A549 (cell line): ENCODE data around the gene ZPLD1. TPM values are rescaled to one million over a fixed set of nuclear protein-coding genes. Genes with fewer than 3 reads are reported as not detected.

ENCODE experiments used
- ATAC-seq, 2 experiments: fragments of 200-7000 bp in 1 of 2; fragments of >200 bp in 1 of 2; cut with Nextera tagmentation in 1 of 2; cut with Tn5 transposase in 1 of 2; 3 replicates each; pipeline versions ENCODE4 v1.8.0 to v1.9.1; 2018 to 2020; ENCODE audit warnings: mild to moderate bottlenecking in 1 of 2, moderate library complexity in 1 of 2
- CTCF ChIA-PET: fragments of 300-600 bp; sonication (Branson Sonifier 250); formaldehyde crosslinking; extraction: SDS; loops from one replicate; lab custom pipeline; 2021; ENCODE audit warnings: antibody characterized with exemption, inconsistent platforms; lab: Yijun Ruan, JAX
- POLR2A ChIA-PET: fragments of 350-600 bp; formaldehyde crosslinking; extraction: SDS; loops from one replicate; lab custom pipeline; 2021; ENCODE audit warnings: antibody characterized with exemption, inconsistent platforms; lab: Yijun Ruan, JAX
- DNase-seq, 2 experiments: peaks; one replicate each; pipeline versions ENCODE4 v3.0.0 to v3.0.0-alpha.2; 2011 to 2016; ENCODE audit warnings: low read depth in 1 of 2, low spot score in 1 of 2
- FAIRE-seq: peaks from 2 replicates; lab custom pipeline; 2011; peaks lifted over from hg19 to GRCh38; lab: Jason Lieb, UNC
- H3K27ac ChIP-seq, 2 experiments: fragments of >200 bp; sonication (Bioruptor Twin); formaldehyde crosslinking; 3 replicates each; pipeline ENCODE4 v1.5.1; 2016 to 2017
- H3K4me1 ChIP-seq: fragments of >200 bp; sonication (Bioruptor Twin); formaldehyde crosslinking; 3 replicates; pipeline ENCODE4 v1.6.1; 2016
- H3K4me2 ChIP-seq: fragments of >200 bp; sonication (Bioruptor Twin); formaldehyde crosslinking; 3 replicates; pipeline ENCODE4 v1.6.1; 2016
- H3K4me3 ChIP-seq: fragments of >200 bp; sonication (Bioruptor Twin); formaldehyde crosslinking; 3 replicates; pipeline ENCODE4 v1.5.1; 2016
- H3K9me3 ChIP-seq: fragments of >200 bp; sonication (Bioruptor Twin); formaldehyde crosslinking; 3 replicates; pipeline ENCODE4 v1.6.1; 2016
- CEBPB ChIP-seq, 2 experiments: fragments of >200 bp in 1 of 2; sonication (Bioruptor Twin) in 1 of 2; formaldehyde crosslinking in 1 of 2; IDR thresholded peaks; 2 replicates each; pipeline ENCODE4 v1.6.1; 2012 to 2016
- E2F6 ChIP-seq: IDR thresholded peaks from 2 replicates; pipeline ENCODE4 v1.6.1; 2012; ENCODE audit warnings: low read depth, borderline replicate concordance
- EHF ChIP-seq: fragments of 250-450 bp; sonication (Bioruptor Pico); IDR thresholded peaks from 2 replicates; pipeline ENCODE4 v1.5.0; 2020; ENCODE audit warnings: mild to moderate bottlenecking
- EHMT2 ChIP-seq: fragments of 200-600 bp; sonication (generic); IDR thresholded peaks from 2 replicates; pipeline ENCODE4 v1.6.1; 2016; ENCODE audit warnings: antibody characterized with exemption, low read depth, mild to moderate bottlenecking, moderate library complexity
- ELK1 ChIP-seq: fragments of 150-350 bp; IDR thresholded peaks from 2 replicates; pipeline ENCODE4 v1.6.1; 2014; ENCODE audit warnings: low read depth, mild to moderate bottlenecking, low read length
- EP300 ChIP-seq, 2 experiments: fragments of >200 bp; sonication (Bioruptor Twin); formaldehyde crosslinking; IDR thresholded peaks; 2 replicates in 1 of 2; 3 replicates in 1 of 2; pipeline ENCODE4 v1.6.1; 2016 to 2017
- FOSB ChIP-seq: fragments of 250-450 bp; sonication (Bioruptor Pico); IDR thresholded peaks from 2 replicates; pipeline ENCODE4 v1.5.0; 2020; ENCODE audit warnings: mild to moderate bottlenecking, moderate library complexity
- FOSL2 ChIP-seq, 2 experiments: fragments of 450-650 bp in 1 of 2; fragments of >200 bp in 1 of 2; sonication (Bioruptor Twin) in 1 of 2; formaldehyde crosslinking; IDR thresholded peaks; 2 replicates each; pipeline versions ENCODE4 v1.5.0 to v1.6.1; 2016 to 2020; ENCODE audit warnings: mild to moderate bottlenecking in 1 of 2, moderate library complexity in 1 of 2
- FOXS1 ChIP-seq: fragments of 250-450 bp; sonication (Bioruptor Pico); IDR thresholded peaks from 2 replicates; pipeline ENCODE4 v1.5.0; 2020; ENCODE audit warnings: mild to moderate bottlenecking, moderate library complexity
- HDAC2 ChIP-seq: fragments of 200-600 bp; sonication (generic); IDR thresholded peaks from 2 replicates; pipeline ENCODE4 v1.6.1; 2016
- HEYL ChIP-seq: fragments of 250-450 bp; sonication (Bioruptor Pico); IDR thresholded peaks from 2 replicates; pipeline ENCODE4 v1.8.0; 2021; ENCODE audit warnings: mild to moderate bottlenecking, moderate library complexity
- KDM5A ChIP-seq: fragments of 200-600 bp; sonication (generic); IDR thresholded peaks from 2 replicates; pipeline ENCODE4 v1.6.1; 2016; ENCODE audit warnings: antibody characterized with exemption, mild to moderate bottlenecking
- MAFK ChIP-seq: fragments of 450-650 bp; IDR thresholded peaks from 2 replicates; pipeline ENCODE4 v1.6.1; 2014; ENCODE audit not compliant: partially characterized antibody
- MYC ChIP-seq: IDR thresholded peaks from 2 replicates; pipeline ENCODE4 v1.6.1; 2012; ENCODE audit warnings: mild to moderate bottlenecking, inconsistent platforms, low read length, improper control_type of control experiment, borderline replicate concordance
- NFE2L2 ChIP-seq: fragments of 150-350 bp; conservative IDR thresholded peaks from 2 replicates; pipeline ENCODE4 v1.6.1; 2014; ENCODE audit warnings: low read length
- NPAS2 ChIP-seq: fragments of 250-450 bp; sonication (Bioruptor Pico); IDR thresholded peaks from 2 replicates; pipeline ENCODE4 v1.8.0; 2022; ENCODE audit warnings: mild to moderate bottlenecking, moderate library complexity, borderline replicate concordance
- PBX3 ChIP-seq: IDR thresholded peaks from 2 replicates; pipeline ENCODE4 v1.6.1; 2012
- PHF8 ChIP-seq: fragments of 200-600 bp; sonication (generic); IDR thresholded peaks from 2 replicates; pipeline ENCODE4 v1.6.1; 2016; ENCODE audit warnings: low read depth, mild to moderate bottlenecking, antibody characterized with exemption, moderate library complexity, borderline replicate concordance
- RARB ChIP-seq: fragments of 250-450 bp; sonication (Bioruptor Pico); IDR thresholded peaks from 2 replicates; pipeline ENCODE4 v1.8.0; 2021; ENCODE audit warnings: mild to moderate bottlenecking, moderate library complexity
- RFX5 ChIP-seq: fragments of 450-650 bp; IDR thresholded peaks from 2 replicates; pipeline ENCODE4 v1.7.1; 2014; ENCODE audit warnings: antibody characterized with exemption, mild to moderate bottlenecking, moderate library complexity
- RNF2 ChIP-seq: fragments of 200-600 bp; sonication (generic); IDR thresholded peaks from 2 replicates; pipeline ENCODE4 v1.6.1; 2016; ENCODE audit warnings: low read depth, mild to moderate bottlenecking, antibody characterized with exemption, moderate library complexity, borderline replicate concordance
- SMC3 ChIP-seq: fragments of >200 bp; sonication (Bioruptor Twin); formaldehyde crosslinking; IDR thresholded peaks from 3 replicates; pipeline ENCODE4 v1.6.1; 2018; ENCODE audit warnings: inconsistent platforms
- TP53 ChIP-seq: fragments of 250-450 bp; sonication (Bioruptor Pico); IDR thresholded peaks from 2 replicates; pipeline ENCODE4 v1.5.0; 2021; ENCODE audit warnings: mild to moderate bottlenecking, moderate library complexity
- USF2 ChIP-seq: fragments of 450-650 bp; IDR thresholded peaks from 2 replicates; pipeline ENCODE4 v1.6.1; 2014; ENCODE audit warnings: antibody characterized with exemption
- ZC3H11A ChIP-seq: fragments of 450-650 bp; IDR thresholded peaks from 2 replicates; pipeline ENCODE4 v1.6.1; 2014; ENCODE audit warnings: antibody characterized with exemption, mild to moderate bottlenecking
- ZNF302 ChIP-seq: fragments of 250-450 bp; sonication (Bioruptor Pico); IDR thresholded peaks from 2 replicates; pipeline ENCODE4 v1.9.0; 2021; ENCODE audit warnings: inconsistent platforms, mild to moderate bottlenecking, moderate library complexity
- ZSCAN20 ChIP-seq: fragments of 250-450 bp; sonication (Bioruptor Pico); IDR thresholded peaks from 2 replicates; pipeline ENCODE4 v1.8.0; 2022; ENCODE audit warnings: mild to moderate bottlenecking, moderate library complexity
- WGBS: methylation state at CpG from one replicate; pipeline ENCODE4 v1.1.6; 2017; ENCODE audit errors: missing lambda C conversion rate; 5-methylcytosine and 5-hydroxymethylcytosine counted together
- polyA minus RNA-seq: library from RNA; depleted of rRNA, polyadenylated mRNA; stranded (reverse); fragments of >200 nt; gene quantifications from 2 replicates; pipeline ENCODE4 v1.2.3, GENCODE V29; 2011; rRNA and poly(A)+ RNA removed
- polyA plus RNA-seq, 4 experiments: library from polyadenylated mRNA; depleted of rRNA in 3 of 4; stranded (reverse); fragments of >200 nt; fragmentation: RNase III in 1 of 4; extraction: RNeasy Plus Mini Kit Qiagen cat#74134 plus additional on column Dnase treatment in 1 of 4; gene quantifications; 2 replicates in 3 of 4; 3 replicates in 1 of 4; pipeline ENCODE4 v1.2.3, GENCODE V29; 2011 to 2017

ZPLD1 gene
- polyA plus RNA-seq (2011; rRNA removed) (0.03 and 0.04 TPM in 2 replicates), polyA plus RNA-seq (2017; fragmentation: RNase III; extraction: RNeasy Plus Mini Kit Qiagen cat#74134 plus additional on column Dnase treatment) (0.05 TPM in 1 of 3 replicates, not detected in the others), polyA minus RNA-seq (not detected in 2 replicates)
- polyA plus RNA-seq (2012; cell fraction: cytosol; rRNA removed): not detected in 2 replicates
- not detected in 2 replicates for polyA plus RNA-seq (2012; cell fraction: nucleus; rRNA removed)

- no peak for TF ChIP-seq PBX3
- no peak for TF ChIP-seq E2F6
- TF ChIP-seq, all 56 proteins: peak for 0
- H3K4me3 ChIP-seq: no peak within 1 kb of the TSS
- ChIA-PET POLR2A (no interaction called here), CTCF (no interaction called here)
- ATAC-seq (no peak), DNase-seq (no peak), FAIRE-seq (no peak)
- no peaks in the 10 kb centered on the region for H3K4me1 ChIP-seq
- no peaks in the 10 kb centered on the region for H3K9me3 ChIP-seq
- no peak within 1 kb of the TSS for H3K4me2 ChIP-seq
- H3K27ac ChIP-seq: no peak within 1 kb of the TSS
Observed at GRCh38 chr3:102434715-102435114, at the start of gene ZPLD1. Gene ZPLD1 (plus strand): TSS chr3:102435015. CDS start chr3:102438488, 3,473 bp downstream.

GRCh38 chr3:102390171-102390864 lies 44.5 kb upstream of the ZPLD1 start:
- DNase-seq (no peak), ATAC-seq (no peak), FAIRE-seq (no peak)
- no peaks in the 10 kb centered on the region for H3K4me1 ChIP-seq
- H3K27ac ChIP-seq: no peak overlapping the region
- ChIA-PET POLR2A (no interaction called here), CTCF (no interaction called here)
- no peak overlapping the region for H3K4me2 ChIP-seq
- TF ChIP-seq ZNF302 (CRISPR knock-in tag): no peak
- no peak for TF ChIP-seq MAFK
- TF ChIP-seq EHF (CRISPR knock-in tag): no peak
- no peak for TF ChIP-seq RNF2
- no peak for TF ChIP-seq ELK1
- no peak for TF ChIP-seq NFE2L2
- no peak for TF ChIP-seq USF2
- no peak for TF ChIP-seq RARB (CRISPR knock-in tag)
- no peak for TF ChIP-seq CEBPB (IDR thresholded peaks at IDR 0.05)
- TF ChIP-seq HEYL (CRISPR knock-in tag): no peak
- H3K9me3 ChIP-seq: no peaks in the 10 kb centered on the region
- 34% methylated on average over 7 of the region's 7 CpGs for WGBS
- no peak overlapping the region for H3K4me3 ChIP-seq

- no peaks in the 10 kb centered on the region for H3K4me1 ChIP-seq
- 20% methylated on average over 1 of the region's 1 CpG for WGBS
- DNase-seq (no peak), ATAC-seq (no peak), FAIRE-seq (no peak)
- ChIA-PET POLR2A (no interaction called here), CTCF (no interaction called here)
- TF ChIP-seq HDAC2 (no peak), ZC3H11A (no peak), RFX5 (no peak), FOSL2 (IDR thresholded peaks at IDR 0.05) (no peak), FOSL2 (CRISPR knock-in tag; IDR thresholded peaks at IDR 0.05) (no peak), SMC3 (no peak), ZSCAN20 (CRISPR knock-in tag) (no peak), MYC (no peak), FOSB (CRISPR knock-in tag) (no peak), EP300 (IDR thresholded peaks at IDR 0.05) (no peak), EHF (CRISPR knock-in tag) (no peak), EHMT2 (no peak), ELK1 (no peak), TP53 (CRISPR knock-in tag) (no peak), KDM5A (no peak), FOXS1 (CRISPR knock-in tag) (no peak), NPAS2 (CRISPR knock-in tag) (no peak), PBX3 (no peak), PHF8 (no peak), NFE2L2 (no peak)
- no peak overlapping the region for H3K4me3 ChIP-seq
- H3K27ac ChIP-seq: no peak overlapping the region
- no peaks in the 10 kb centered on the region for H3K9me3 ChIP-seq
- no peak overlapping the region for H3K4me2 ChIP-seq
Observed at GRCh38 chr3:102390916-102391315, 43.9 kb upstream of the ZPLD1 start.
